KMS-11 (cell line): ENCODE data around the gene DMKN.

Experiments
- H2AFZ ChIP-seq: fragments of 200-600 bp; sonication (generic); 2 replicates; pipeline ENCODE4 v1.6.1; 2016; ENCODE audit warnings: antibody characterized with exemption, mixed run types, low read depth
- H3K27ac ChIP-seq: fragments of 200-600 bp; sonication (generic); 2 replicates; pipeline ENCODE4 v1.6.1; 2016; ENCODE audit warnings: mild to moderate bottlenecking, mixed run types
- H3K27me3 ChIP-seq: fragments of 200-600 bp; sonication (generic); 2 replicates; pipeline ENCODE4 v1.6.1; 2017; ENCODE audit warnings: mild to moderate bottlenecking, low read depth, mixed run types, moderate library complexity; ENCODE audit not compliant: insufficient read depth
- H3K36me3 ChIP-seq: fragments of 200-600 bp; sonication (generic); 2 replicates; pipeline ENCODE4 v1.6.1; 2017; ENCODE audit warnings: mild to moderate bottlenecking, mixed run types; ENCODE audit not compliant: insufficient read depth
- H3K4me1 ChIP-seq: fragments of 200-600 bp; sonication (generic); 2 replicates; pipeline ENCODE4 v1.6.1; 2016; ENCODE audit warnings: mild to moderate bottlenecking, low read depth, mixed run types; ENCODE audit not compliant: poor library complexity, severe bottlenecking
- H3K4me2 ChIP-seq: fragments of 200-600 bp; sonication (generic); 2 replicates; pipeline ENCODE4 v1.7.0; 2016; ENCODE audit warnings: mild to moderate bottlenecking, mixed run types
- H3K4me3 ChIP-seq: fragments of 200-600 bp; sonication (generic); IDR thresholded peaks from 2 replicates; pipeline ENCODE4 v1.6.1; 2017; ENCODE audit warnings: low read depth, low read length, mixed read lengths; ENCODE audit not compliant: insufficient read depth
- H3K79me2 ChIP-seq: fragments of 200-600 bp; sonication (generic); 2 replicates; pipeline ENCODE4 v1.6.1; 2016; ENCODE audit warnings: low read depth, mixed run types; ENCODE audit not compliant: insufficient read depth
- H3K9ac ChIP-seq: fragments of 200-600 bp; sonication (generic); 2 replicates; pipeline ENCODE4 v1.6.1; 2016; ENCODE audit warnings: mild to moderate bottlenecking, mixed run types
- H4K20me1 ChIP-seq: fragments of 200-600 bp; sonication (generic); 2 replicates; pipeline ENCODE4 v1.6.1; 2016; ENCODE audit warnings: mild to moderate bottlenecking, mixed run types; ENCODE audit not compliant: insufficient read depth
- TF ChIP-seq, protein P1 (sequence below): fragments of 200-600 bp; sonication (generic); conservative IDR thresholded peaks from 2 replicates; pipeline ENCODE4 v1.6.1; 2017; ENCODE audit warnings: low read depth, mild to moderate bottlenecking, antibody characterized with exemption, low read length, moderate library complexity, mixed read lengths

The DMKN gene

DNA sequence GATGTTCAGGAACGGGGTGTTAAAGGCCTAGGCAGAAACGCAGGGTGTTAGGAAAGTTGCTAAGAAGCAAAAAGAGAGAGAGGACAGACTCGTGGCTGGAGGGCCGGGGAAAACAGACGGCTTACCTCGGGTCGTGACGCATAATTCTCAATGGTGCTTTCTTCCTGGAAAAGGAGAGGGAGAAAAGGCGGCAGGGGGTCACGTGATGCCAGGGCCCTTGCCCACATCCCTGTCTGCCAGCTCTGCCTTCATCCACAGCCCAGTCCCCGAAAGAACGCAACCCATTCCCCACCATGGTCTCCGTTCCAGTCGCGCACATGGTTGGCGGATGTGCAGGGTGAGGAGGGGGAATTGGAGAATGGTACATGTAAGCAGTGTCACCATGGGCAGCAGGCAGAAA, 24.8 kb downstream of the DMKN start:
- Histone ChIP-seq H4K20me1 (no peaks in the 10 kb centered on the region), H3K4me3 (no peak overlapping the region), H3K4me2 (no peak overlapping the region), H3K27ac (no peak overlapping the region), H3K9ac (no peak overlapping the region), H2AFZ (no peak overlapping the region), H3K36me3 (no peaks in the 10 kb centered on the region), H3K4me1 (no peaks in the 10 kb centered on the region), H3K27me3 (peaks cover 52% of the 10 kb centered on the region), H3K79me2 (no peaks in the 10 kb centered on the region)
- TF ChIP-seq, protein P1, sequence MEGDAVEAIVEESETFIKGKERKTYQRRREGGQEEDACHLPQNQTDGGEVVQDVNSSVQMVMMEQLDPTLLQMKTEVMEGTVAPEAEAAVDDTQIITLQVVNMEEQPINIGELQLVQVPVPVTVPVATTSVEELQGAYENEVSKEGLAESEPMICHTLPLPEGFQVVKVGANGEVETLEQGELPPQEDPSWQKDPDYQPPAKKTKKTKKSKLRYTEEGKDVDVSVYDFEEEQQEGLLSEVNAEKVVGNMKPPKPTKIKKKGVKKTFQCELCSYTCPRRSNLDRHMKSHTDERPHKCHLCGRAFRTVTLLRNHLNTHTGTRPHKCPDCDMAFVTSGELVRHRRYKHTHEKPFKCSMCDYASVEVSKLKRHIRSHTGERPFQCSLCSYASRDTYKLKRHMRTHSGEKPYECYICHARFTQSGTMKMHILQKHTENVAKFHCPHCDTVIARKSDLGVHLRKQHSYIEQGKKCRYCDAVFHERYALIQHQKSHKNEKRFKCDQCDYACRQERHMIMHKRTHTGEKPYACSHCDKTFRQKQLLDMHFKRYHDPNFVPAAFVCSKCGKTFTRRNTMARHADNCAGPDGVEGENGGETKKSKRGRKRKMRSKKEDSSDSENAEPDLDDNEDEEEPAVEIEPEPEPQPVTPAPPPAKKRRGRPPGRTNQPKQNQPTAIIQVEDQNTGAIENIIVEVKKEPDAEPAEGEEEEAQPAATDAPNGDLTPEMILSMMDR, result no peak

DNA sequence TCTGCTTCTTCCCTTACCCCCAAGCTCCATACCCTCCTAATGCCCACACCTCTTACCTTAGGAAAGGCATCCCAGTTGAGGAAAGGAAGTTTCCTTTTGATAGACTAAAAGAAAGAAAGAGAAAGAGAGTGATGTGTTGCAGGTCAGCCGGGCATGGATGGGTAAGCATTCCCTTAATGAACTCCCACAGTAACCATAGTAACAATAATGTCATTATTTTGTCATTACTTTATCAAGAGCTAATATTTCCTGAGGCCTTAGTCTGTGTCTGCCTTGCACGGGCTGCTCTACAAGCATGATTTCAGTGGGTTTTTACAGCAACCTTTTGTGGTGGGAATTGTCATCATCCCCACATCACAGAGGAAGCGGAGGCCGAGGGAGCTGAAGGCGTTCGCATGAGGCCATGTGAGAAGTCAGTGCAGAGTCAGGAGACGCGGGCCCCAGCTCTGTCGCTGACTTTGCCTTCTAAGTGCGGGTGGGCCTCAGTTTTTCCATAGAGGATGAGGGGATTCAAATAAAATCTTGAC, 25.7 kb downstream of the DMKN start:
- Histone ChIP-seq H3K9ac (no peak overlapping the region), H3K36me3 (no peaks in the 10 kb centered on the region), H3K79me2 (no peaks in the 10 kb centered on the region), H3K27me3 (peaks cover 47% of the 10 kb centered on the region), H2AFZ (no peak overlapping the region), H3K4me2 (no peak overlapping the region), H4K20me1 (no peaks in the 10 kb centered on the region), H3K4me1 (no peaks in the 10 kb centered on the region), H3K27ac (no peak overlapping the region), H3K4me3 (no peak overlapping the region)
- TF ChIP-seq, protein P1, result no peak

DNA sequence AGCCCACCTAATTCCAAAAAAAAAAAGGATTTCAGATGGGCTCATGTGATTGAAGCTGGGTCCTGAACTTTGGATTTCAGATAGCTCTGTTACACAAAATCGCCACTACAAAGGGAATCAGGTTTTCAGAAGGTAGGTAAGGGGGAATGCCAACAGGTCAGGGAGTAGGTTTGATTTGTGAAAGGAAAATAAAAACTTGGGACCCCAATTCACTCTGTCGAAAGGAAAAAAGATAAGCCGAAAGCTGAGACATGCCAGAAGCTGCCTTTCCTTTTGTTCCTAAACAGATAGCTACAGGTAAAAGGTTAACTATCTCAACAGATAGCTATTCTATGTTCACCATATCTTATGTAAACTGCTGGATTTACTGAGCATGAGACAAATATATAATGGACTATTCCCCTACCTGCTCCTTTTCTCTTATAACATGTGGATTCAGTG, 27.2 kb downstream of the DMKN start:
- no peaks in the 10 kb centered on the region for H3K79me2 ChIP-seq
- no peaks in the 10 kb centered on the region for H3K4me1 ChIP-seq
- H3K4me2 ChIP-seq, result no peak overlapping the region
- no peak overlapping the region for H2AFZ ChIP-seq
- H3K4me3 ChIP-seq, result no peak overlapping the region
- H3K9ac ChIP-seq, result no peak overlapping the region
- H3K36me3 ChIP-seq, result no peaks in the 10 kb centered on the region
- no peak overlapping the region for H3K27ac ChIP-seq
- TF ChIP-seq, protein P1, result no peak
- no peaks in the 10 kb centered on the region for H4K20me1 ChIP-seq
- H3K27me3 ChIP-seq, result peaks cover 39% of the 10 kb centered on the region

DNA sequence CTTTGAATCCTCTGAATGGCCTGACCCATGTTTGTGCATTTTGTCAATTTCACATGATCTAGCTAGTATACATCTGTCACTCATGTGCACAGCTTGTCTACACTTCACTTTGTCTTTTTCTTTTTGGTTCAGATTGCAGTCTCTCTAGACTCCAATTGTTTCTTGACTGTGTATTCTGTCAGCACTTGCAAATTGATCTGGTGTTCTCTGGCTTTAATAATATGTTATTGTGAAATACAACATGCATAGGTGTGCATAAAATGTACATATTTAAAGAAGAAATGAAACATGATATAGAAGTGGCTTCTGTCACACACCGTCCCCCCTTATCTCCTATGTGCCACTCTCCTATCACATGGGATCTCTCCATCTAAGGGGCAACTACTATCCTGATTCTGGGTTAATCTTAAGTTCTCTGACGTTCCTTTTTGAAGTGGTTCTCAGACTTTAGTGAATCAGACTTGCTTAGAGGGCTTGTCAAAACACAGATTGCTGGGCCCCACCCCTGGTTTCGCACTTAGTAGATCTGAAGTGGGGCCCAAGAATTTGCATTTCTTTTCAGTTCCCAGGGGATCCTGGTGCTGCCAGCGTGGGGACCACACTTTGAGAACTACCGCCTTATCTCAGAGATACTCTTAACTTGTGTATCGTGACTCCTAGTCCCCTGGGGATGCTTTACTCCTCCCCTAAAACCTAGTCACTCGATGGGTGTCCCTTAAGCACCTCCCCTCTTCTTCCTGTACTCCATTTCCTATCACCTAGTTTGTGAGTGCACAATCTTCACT, 29.0 kb downstream of the DMKN start:
- TF ChIP-seq, protein P1, result no peak
- Histone ChIP-seq H3K4me2 (no peak overlapping the region), H2AFZ (no peak overlapping the region), H3K9ac (no peak overlapping the region), H3K79me2 (no peaks in the 10 kb centered on the region), H3K4me3 (no peak overlapping the region), H3K36me3 (no peaks in the 10 kb centered on the region), H3K27me3 (peaks cover 29% of the 10 kb centered on the region; the same call in 1 of the 2 replicates), H4K20me1 (no peaks in the 10 kb centered on the region), H3K27ac (no peak overlapping the region), H3K4me1 (no peaks in the 10 kb centered on the region)
